B cell (primary cell): Measurements from ENCODE around the gene ZDHHC7.

Source experiments
- CTCF ChIP-seq: fragments of 200-600 bp; IDR thresholded peaks from one replicate; pipeline ENCODE4 v1.8.0; 2022; ENCODE audit warnings: antibody characterized with exemption, mild to moderate bottlenecking
- EZH2 ChIP-seq: IDR thresholded peaks from 2 replicates; pipeline ENCODE4 v1.6.1; 2012; ENCODE audit warnings: borderline replicate concordance, low read depth, mild to moderate bottlenecking, moderate library complexity, low read length; ENCODE audit not compliant: insufficient read depth, poor library complexity, severe bottlenecking

GRCh38 chr16:85028685-85029407 is 17.5 kb upstream of the ZDHHC7 start:
- no peak for TF ChIP-seq CTCF
- TF ChIP-seq EZH2, result no peak
